GM23248 (cell line): ENCODE measurements around the gene KRT37. TPM values are rescaled to one million over a fixed set of nuclear protein-coding genes. Genes with fewer than 3 reads are reported as not detected.

ENCODE experiments used
- DNase-seq: peaks from one replicate; pipeline ENCODE4 v3.0.0-alpha.2; 2015
- H2AFZ ChIP-seq: fragments of 200-600 bp; sonication (generic); 2 replicates; pipeline ENCODE4 v1.6.1; 2016; ENCODE audit warnings: antibody characterized with exemption
- H3F3A ChIP-seq: fragments of 200-600 bp; sonication (generic); 2 replicates; pipeline ENCODE4 v1.6.1; 2016; ENCODE audit warnings: mild to moderate bottlenecking, antibody characterized with exemption, mixed run types; ENCODE audit not compliant: insufficient read depth
- H3K27ac ChIP-seq: fragments of 200-600 bp; sonication (generic); 2 replicates; pipeline ENCODE4 v1.5.1; 2016; ENCODE audit warnings: mild to moderate bottlenecking
- H3K27me3 ChIP-seq: fragments of 200-600 bp; sonication (generic); replicated peaks from 2 replicates; pipeline ENCODE4 v1.6.1; 2016; ENCODE audit warnings: mild to moderate bottlenecking; ENCODE audit not compliant: insufficient read depth
- H3K36me3 ChIP-seq: fragments of 200-600 bp; sonication (generic); 2 replicates; pipeline ENCODE4 v1.6.1; 2016; ENCODE audit warnings: low read depth, mild to moderate bottlenecking
- H3K4me1 ChIP-seq: fragments of 200-600 bp; sonication (generic); 2 replicates; pipeline ENCODE4 v1.6.1; 2016; ENCODE audit warnings: mild to moderate bottlenecking; ENCODE audit not compliant: insufficient read depth
- H3K4me2 ChIP-seq: fragments of 200-600 bp; sonication (generic); one replicate; pipeline ENCODE4 v1.6.1; 2016; ENCODE audit warnings: mild to moderate bottlenecking; ENCODE audit not compliant: unreplicated experiment
- H3K4me3 ChIP-seq: fragments of 200-600 bp; sonication (generic); 2 replicates; pipeline ENCODE4 v1.5.1; 2016; ENCODE audit warnings: mild to moderate bottlenecking
- H3K79me2 ChIP-seq: fragments of 200-600 bp; sonication (generic); 2 replicates; pipeline ENCODE4 v1.6.1; 2016; ENCODE audit warnings: mild to moderate bottlenecking; ENCODE audit not compliant: insufficient read depth
- H3K9ac ChIP-seq: fragments of 200-600 bp; sonication (generic); 2 replicates; pipeline ENCODE4 v1.6.1; 2016; ENCODE audit warnings: mild to moderate bottlenecking
- H3K9me2 ChIP-seq: fragments of 200-600 bp; sonication (generic); 2 replicates; pipeline ENCODE4 v1.6.1; 2016; ENCODE audit warnings: mixed run types, mild to moderate bottlenecking, moderate library complexity; ENCODE audit not compliant: insufficient read depth
- H3K9me3 ChIP-seq: fragments of 200-600 bp; sonication (generic); one replicate; pipeline ENCODE4 v1.6.1; 2017; ENCODE audit warnings: low read depth
- H4K20me1 ChIP-seq: fragments of 200-600 bp; sonication (generic); 2 replicates; pipeline ENCODE4 v1.6.0; 2016; ENCODE audit not compliant: insufficient read depth
- EZH2 ChIP-seq: fragments of 200-600 bp; sonication (generic); IDR thresholded peaks from 2 replicates; pipeline ENCODE4 v1.6.1; 2018; ENCODE audit warnings: antibody characterized with exemption, mild to moderate bottlenecking; ENCODE audit not compliant: insufficient read depth, poor library complexity, severe bottlenecking
- EZH2phosphoT487 ChIP-seq: fragments of 200-600 bp; sonication (generic); IDR thresholded peaks from 2 replicates; pipeline ENCODE4 v1.6.1; 2018; ENCODE audit warnings: antibody characterized with exemption, moderate library complexity, mild to moderate bottlenecking, low read depth; ENCODE audit not compliant: insufficient read depth
- WGBS, 2 experiments: methylation state at CpG; one replicate each; pipeline ENCODE4 v1.1.6; 2015 to 2017; ENCODE audit warnings: low lambda C conversion rate in 2 of 2, low coverage in 1 of 2; ENCODE audit errors: missing lambda C conversion rate in 2 of 2; 5-methylcytosine and 5-hydroxymethylcytosine counted together
- in situ Hi-C: fragments of 300-500 bp; cut with MboI; formaldehyde crosslinking; loops from 2 replicates; pipeline ENCODE4 v1.15.0; 2020
- polyA plus RNA-seq: library from polyadenylated mRNA; unstranded; fragments of >200 nt; fragmentation: Nextera tagmentation; extraction: Ambion mirVana; gene quantifications from 2 replicates; pipeline ENCODE4 v1.2.1, GENCODE V29; 2016
- total RNA-seq: library from RNA; depleted of rRNA; stranded (reverse); fragments of >200 nt; shearing (Covaris generic); gene quantifications from 2 replicates; pipeline ENCODE4 v1.2.3, GENCODE V29; 2014

The KRT37 gene
- total and polyA plus RNA-seq, 2 experiments from 2014 or later: not detected

- no peak for DNase-seq
- no peak overlapping the region for H3K9ac ChIP-seq
- H3K4me2 ChIP-seq: no peak overlapping the region
- H3K4me3 ChIP-seq: no peak overlapping the region
- in situ Hi-C loops: no loop called here
- H3K27ac ChIP-seq: no peak overlapping the region
- H3K36me3 ChIP-seq: no peaks in the 10 kb centered on the region
- TF ChIP-seq EZH2 (no peak), EZH2phosphoT487 (no peak)
- no peaks in the 10 kb centered on the region for H3K27me3 ChIP-seq
- no peaks in the 10 kb centered on the region for H3K79me2 ChIP-seq
- no peaks in the 10 kb centered on the region for H3K9me3 ChIP-seq
- 86 to 89% methylated on average over 2 of the region's 2 CpGs for WGBS, 2 experiments
- H3K9me2 ChIP-seq: no peaks in the 10 kb centered on the region
- H2AFZ ChIP-seq: no peak overlapping the region
- H4K20me1 ChIP-seq: no peaks in the 10 kb centered on the region
- peaks cover 28% of the 10 kb centered on the region for H3K4me1 ChIP-seq
- H3F3A ChIP-seq: no peaks in the 10 kb centered on the region
Measured at GRCh38 chr17:41413982-41414381, 10.4 kb downstream of the KRT37 start.

GRCh38 chr17:41413353-41413957, 10.9 kb downstream of the KRT37 start:
- no peak for DNase-seq
- Histone ChIP-seq H3K4me1 (peaks cover 27% of the 10 kb centered on the region), H3K4me3 (no peak overlapping the region), H3K9me3 (no peaks in the 10 kb centered on the region), H3K9ac (no peak overlapping the region), H3K9me2 (no peaks in the 10 kb centered on the region), H3K27ac (no peak overlapping the region), H4K20me1 (no peaks in the 10 kb centered on the region), H3K4me2 (no peak overlapping the region), H3K27me3 (no peaks in the 10 kb centered on the region), H3F3A (no peaks in the 10 kb centered on the region), H3K79me2 (no peaks in the 10 kb centered on the region), H3K36me3 (no peaks in the 10 kb centered on the region), H2AFZ (no peak overlapping the region)
- in situ Hi-C loops: no loop called here
- TF ChIP-seq EZH2: no peak
- TF ChIP-seq EZH2phosphoT487: no peak
- 70 to 72% methylated on average over 5 of the region's 5 CpGs for WGBS, 2 experiments

- Histone ChIP-seq H3K4me1 (peaks cover 11% of the 10 kb centered on the region), H3K36me3 (no peaks in the 10 kb centered on the region), H3K79me2 (no peaks in the 10 kb centered on the region), H3K9ac (no peak overlapping the region), H3K4me2 (no peak overlapping the region), H3K9me2 (no peaks in the 10 kb centered on the region), H3K27ac (no peak overlapping the region), H3K4me3 (no peak overlapping the region), H3K27me3 (no peaks in the 10 kb centered on the region), H2AFZ (no peak overlapping the region), H3F3A (no peaks in the 10 kb centered on the region), H3K9me3 (no peaks in the 10 kb centered on the region), H4K20me1 (no peaks in the 10 kb centered on the region)
- no peak for DNase-seq
- WGBS, 2 experiments: 97% methylated on average over 20 of the region's 20 CpGs
- in situ Hi-C loops: no loop called here
- TF ChIP-seq EZH2 (no peak), EZH2phosphoT487 (no peak)
Measured at GRCh38 chr17:41411072-41411840, 13.1 kb downstream of the KRT37 start.

GRCh38 chr17:41407226-41407625, 17.2 kb downstream of the KRT37 start:
- DNase-seq: no peak
- H3K9ac ChIP-seq: no peak overlapping the region
- peaks cover 26% of the 10 kb centered on the region for H3K4me1 ChIP-seq
- peaks cover 29% of the 10 kb centered on the region for H3F3A ChIP-seq
- no peak overlapping the region for H3K4me2 ChIP-seq
- H4K20me1 ChIP-seq: no peaks in the 10 kb centered on the region
- 93 to 96% methylated on average over 10 of the region's 10 CpGs for WGBS, 2 experiments
- no peaks in the 10 kb centered on the region for H3K9me3 ChIP-seq
- no peak overlapping the region for H3K27ac ChIP-seq
- H3K79me2 ChIP-seq: no peaks in the 10 kb centered on the region
- in situ Hi-C loops: no loop called here
- no peaks in the 10 kb centered on the region for H3K36me3 ChIP-seq
- no peak overlapping the region for H3K4me3 ChIP-seq
- H3K27me3 ChIP-seq: no peaks in the 10 kb centered on the region
- no peak overlapping the region for H2AFZ ChIP-seq
- TF ChIP-seq EZH2 (no peak), EZH2phosphoT487 (no peak)
- no peaks in the 10 kb centered on the region for H3K9me2 ChIP-seq
